HG03025 (cell line): ENCODE results near the gene NFIA.

Source experiments
- ATAC-seq: cut with Tn5 transposase; IDR thresholded peaks from one replicate; pipeline ENCODE4 v1.9.1; 2021; ENCODE audit warnings: mild to moderate bottlenecking, moderate library complexity; ENCODE audit not compliant: unreplicated experiment, low FRiP score

NFIA gene

GRCh38 chr1:61501971-61502916, 419.9 kb downstream of the NFIA start:
- ATAC-seq, result no peak

GRCh38 chr1:61504305-61504704, 421.9 kb downstream of the NFIA start:
- ATAC-seq, result no peak

- ATAC-seq, result no peak
Measured at GRCh38 chr1:61504852-61505390, 422.6 kb downstream of the NFIA start.

GRCh38 chr1:61506236-61506635, 423.9 kb downstream of the NFIA start:
- no peak for ATAC-seq

- ATAC-seq, result no peak
Measured at GRCh38 chr1:61506944-61507500, 424.7 kb downstream of the NFIA start.
